Kasumi-1 (cell line): ENCODE measurements around the gene FRMD3.
A peak's percentile ranks its signal among the peaks of the same experiment; 100 is the strongest.

ENCODE experiments used
- DNase-seq, 2 experiments: peaks; one replicate each; lab custom pipeline; 2025; lab: John Stamatoyannopoulos, UW

Gene FRMD3

DNA sequence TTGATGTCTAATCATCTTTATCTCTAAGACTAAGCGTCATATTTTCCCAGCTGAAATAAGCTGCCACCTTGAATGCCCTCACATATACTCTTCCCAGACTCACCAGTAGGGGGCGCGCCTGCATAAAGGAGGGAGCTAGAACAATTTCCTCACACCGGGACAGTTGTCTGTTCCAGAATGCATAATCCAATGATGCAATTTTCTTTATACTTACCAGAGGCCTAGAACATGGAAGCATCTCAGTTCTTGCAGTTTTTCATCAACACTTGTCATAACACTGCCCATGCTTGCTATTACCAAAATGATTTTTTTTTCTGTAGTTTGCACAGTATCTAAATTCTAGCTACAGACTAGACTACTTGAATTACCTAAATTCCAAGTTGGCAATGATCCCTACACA, 203.9 kb downstream of the FRMD3 start:
- peak; percentile 78 to 79 for DNase-seq

DNA sequence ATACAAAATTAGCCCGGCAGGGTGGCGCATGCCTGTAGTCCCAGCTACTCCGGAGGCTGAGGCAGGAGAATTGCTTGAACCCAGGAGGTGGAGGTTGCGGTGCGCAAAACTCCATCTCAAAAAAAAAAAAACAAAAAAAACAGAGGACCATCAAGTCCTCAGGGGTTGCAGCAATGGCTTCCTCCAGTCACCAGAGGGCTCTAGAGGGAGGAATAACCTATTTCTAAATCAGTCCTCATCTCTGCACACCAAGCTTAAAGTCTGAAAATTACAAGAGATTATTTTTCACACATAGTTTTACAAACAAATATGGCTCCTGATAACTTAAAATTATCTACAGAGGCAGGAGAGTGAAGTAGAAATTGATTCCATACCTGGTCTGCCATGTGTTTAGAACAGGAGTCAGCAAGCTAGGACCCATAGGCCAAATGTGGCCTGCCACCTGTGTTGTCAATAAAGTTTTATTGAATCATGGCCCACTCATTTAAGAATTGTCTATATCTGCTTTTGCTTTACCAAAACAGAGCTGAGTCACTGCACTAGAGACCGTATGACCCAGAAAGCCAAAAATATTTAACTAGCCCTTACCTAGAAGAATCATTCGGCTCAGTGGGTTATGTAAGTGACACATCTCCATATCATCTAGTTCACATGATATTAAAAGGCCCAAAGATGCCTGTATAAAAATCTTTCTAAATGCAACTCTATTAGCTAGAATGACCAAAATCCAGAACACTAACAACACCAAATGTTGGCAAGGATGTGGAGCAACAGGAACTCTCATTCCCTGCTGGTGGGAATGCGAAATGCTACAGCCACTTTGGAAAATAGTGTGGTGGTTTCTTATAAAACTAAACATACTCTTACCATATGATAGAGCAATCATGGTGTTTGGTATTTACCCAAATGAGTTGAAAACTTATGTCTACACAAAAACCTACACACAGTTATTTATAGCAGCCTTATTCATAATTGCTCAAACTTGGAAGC, 207.7 kb downstream of the FRMD3 start:
- peak; percentile 21 to 32 for DNase-seq

- no peak for DNase-seq
Observed at GRCh38 chr9:83327750-83328622, 210.2 kb downstream of the FRMD3 start.

DNA sequence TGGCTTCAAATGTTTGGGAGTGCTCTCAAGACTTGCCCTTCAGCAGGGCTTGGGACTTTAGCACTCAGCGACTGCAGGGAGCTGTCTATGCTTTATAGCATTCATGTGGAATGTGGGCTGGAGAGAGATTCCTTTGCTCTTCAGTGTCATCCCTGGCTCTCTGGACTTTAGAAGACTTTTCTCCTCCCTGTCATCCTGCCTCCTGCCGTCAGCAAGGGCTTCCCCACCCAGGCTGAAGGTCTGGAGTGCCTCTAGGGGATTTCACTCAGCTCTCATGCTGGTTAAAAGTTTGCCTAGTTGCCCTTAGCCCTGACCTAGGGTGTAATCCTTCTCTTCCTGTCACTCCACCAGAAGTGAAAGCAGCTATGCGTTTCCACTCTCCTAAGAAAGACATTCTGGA, 210.9 kb downstream of the FRMD3 start:
- no peak for DNase-seq

- DNase-seq, result no peak
Observed at GRCh38 chr9:83323148-83323547, 215.1 kb downstream of the FRMD3 start.

GRCh38 chr9:83322438-83322837, 215.8 kb downstream of the FRMD3 start:
- DNase-seq, result no peak

DNA sequence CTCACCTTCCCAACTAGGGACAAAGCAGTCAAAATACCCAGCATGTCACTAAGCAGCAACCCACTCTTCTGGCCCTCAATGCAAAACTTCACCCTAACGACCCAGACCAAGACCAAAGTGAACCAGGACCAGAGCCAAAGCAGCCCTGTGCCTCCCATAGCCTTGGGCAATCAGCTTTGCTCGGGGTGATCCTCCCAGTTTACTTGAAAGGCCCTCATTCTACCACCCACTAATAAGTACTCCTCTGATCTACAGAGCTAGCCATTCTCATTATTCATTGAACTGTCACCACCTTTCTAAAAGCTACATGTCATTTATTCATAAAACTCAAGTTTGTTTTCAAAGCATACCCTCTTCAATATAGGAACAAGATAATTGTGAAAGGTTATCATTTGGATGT, 221.0 kb downstream of the FRMD3 start:
- DNase-seq, result no peak

GRCh38 chr9:83315649-83316048, 222.6 kb downstream of the FRMD3 start:
- DNase-seq, result no peak

GRCh38 chr9:83313781-83314180, 224.4 kb downstream of the FRMD3 start:
- DNase-seq, result no peak

GRCh38 chr9:83312537-83312936, 225.7 kb downstream of the FRMD3 start:
- no peak for DNase-seq

- DNase-seq, result peak; percentile 20 to 25
Observed at GRCh38 chr9:83307066-83307724, 231.0 kb downstream of the FRMD3 start.

DNA sequence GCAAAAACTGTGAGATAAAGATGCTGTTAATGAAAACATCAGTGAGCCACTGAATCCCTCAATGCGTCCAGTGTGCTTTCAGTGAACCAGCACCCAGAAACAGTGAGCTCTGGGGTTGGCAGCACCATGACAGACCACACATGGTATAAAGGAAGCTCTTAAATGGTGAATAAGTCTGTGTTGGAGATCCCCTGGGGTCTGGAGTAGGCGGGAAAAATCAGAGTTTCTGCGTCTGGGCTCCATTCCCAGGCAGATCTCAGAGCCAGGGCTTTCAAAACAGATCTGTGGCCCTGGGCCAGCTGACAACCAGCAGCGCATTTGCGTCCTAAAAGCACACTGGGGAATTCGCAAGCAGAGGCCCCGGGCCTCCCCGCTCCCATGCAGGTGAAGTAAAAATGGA, 233.5 kb downstream of the FRMD3 start:
- DNase-seq, result no peak

DNA sequence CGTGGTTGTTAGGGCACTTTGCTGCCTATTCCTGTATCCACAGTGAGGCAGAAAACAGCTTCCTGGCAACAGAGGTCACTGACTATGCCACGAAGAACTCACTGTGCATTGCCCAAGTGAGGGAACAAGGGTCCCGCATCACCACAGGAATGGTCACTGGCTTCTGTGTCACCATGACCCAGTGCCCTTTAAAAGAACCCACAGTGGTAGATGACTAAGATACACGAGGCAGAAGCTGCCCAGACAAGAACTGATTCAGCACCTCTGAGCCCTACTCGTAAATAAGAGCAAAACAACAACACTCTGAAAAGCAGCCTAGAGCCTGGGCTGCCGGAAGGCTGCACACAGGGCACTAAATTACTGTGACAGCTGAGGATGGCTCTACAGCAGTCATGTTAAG, 238.6 kb downstream of the FRMD3 start:
- no peak for DNase-seq

DNA sequence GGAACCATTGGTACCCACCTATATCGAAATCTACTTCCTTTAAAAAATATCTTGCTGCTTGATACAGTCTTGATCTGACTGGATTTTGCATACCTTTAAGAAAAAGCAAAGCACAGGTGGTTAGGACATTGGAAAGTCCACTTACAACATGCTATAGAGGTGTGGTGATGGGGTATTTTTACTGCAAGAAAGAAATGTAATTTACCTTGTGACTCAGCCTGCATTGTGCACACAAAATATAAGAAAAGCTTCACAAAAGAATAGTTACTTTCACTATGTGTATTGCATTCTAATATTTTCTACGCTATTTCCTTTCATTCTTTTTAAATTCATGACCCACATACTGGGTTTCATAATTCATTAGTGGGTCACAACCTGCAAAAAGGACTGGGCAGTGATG, 239.1 kb downstream of the FRMD3 start:
- DNase-seq, result no peak

- DNase-seq, result no peak
Observed at GRCh38 chr9:83296123-83296522, 242.1 kb downstream of the FRMD3 start.

- no peak for DNase-seq
Observed at GRCh38 chr9:83294816-83295215, 243.4 kb downstream of the FRMD3 start.

DNA sequence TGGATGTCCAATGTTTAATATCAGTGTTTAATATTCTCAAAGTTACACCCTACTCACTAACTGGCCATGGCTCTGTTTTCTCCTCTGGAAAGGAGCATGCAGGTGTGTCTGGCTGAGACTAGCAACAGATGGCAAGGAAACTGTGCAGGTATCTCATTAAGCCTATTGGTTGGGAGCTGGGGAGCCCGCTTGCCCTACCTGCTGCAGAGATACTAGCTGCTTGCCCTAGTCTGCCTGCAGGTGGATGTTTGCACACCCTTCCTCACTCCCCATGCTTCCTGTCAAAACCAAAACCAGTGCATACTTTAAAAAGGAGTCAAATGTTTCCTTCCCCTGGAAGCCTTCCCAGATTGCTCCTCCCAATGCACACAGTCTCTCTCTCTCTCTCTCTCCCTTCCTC, 247.0 kb downstream of the FRMD3 start:
- DNase-seq, result no peak

- no peak for DNase-seq
Observed at GRCh38 chr9:83290692-83291091, 247.5 kb downstream of the FRMD3 start.

DNA sequence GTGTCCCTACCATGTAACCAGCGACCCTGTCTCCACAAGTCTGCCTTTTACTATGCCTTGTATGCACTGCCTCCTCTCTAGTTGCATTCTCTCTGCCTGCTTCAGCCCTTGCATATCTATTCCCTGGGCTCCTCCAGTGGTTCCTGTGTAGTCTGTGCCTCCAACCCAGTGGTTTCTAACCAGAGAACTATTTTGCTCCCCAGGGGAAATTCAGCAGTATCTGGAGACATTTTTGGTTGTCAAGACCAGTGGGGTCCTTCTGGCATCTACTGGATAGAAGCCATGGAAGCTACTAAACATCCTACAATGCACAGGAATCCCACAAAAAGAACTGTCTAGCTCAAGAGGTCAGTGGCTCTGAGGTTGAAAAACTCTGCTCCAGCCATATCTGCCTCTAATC, 251.2 kb downstream of the FRMD3 start:
- DNase-seq, result no peak

- no peak for DNase-seq
Observed at GRCh38 chr9:83285445-83286225, 252.6 kb downstream of the FRMD3 start.

GRCh38 chr9:83284746-83285145, 253.5 kb downstream of the FRMD3 start:
- no peak for DNase-seq

GRCh38 chr9:83283528-83283927, 254.7 kb downstream of the FRMD3 start:
- DNase-seq, result no peak
